ENCODE measurements around the gene OPRD1.

Gene OPRD1

DNA sequence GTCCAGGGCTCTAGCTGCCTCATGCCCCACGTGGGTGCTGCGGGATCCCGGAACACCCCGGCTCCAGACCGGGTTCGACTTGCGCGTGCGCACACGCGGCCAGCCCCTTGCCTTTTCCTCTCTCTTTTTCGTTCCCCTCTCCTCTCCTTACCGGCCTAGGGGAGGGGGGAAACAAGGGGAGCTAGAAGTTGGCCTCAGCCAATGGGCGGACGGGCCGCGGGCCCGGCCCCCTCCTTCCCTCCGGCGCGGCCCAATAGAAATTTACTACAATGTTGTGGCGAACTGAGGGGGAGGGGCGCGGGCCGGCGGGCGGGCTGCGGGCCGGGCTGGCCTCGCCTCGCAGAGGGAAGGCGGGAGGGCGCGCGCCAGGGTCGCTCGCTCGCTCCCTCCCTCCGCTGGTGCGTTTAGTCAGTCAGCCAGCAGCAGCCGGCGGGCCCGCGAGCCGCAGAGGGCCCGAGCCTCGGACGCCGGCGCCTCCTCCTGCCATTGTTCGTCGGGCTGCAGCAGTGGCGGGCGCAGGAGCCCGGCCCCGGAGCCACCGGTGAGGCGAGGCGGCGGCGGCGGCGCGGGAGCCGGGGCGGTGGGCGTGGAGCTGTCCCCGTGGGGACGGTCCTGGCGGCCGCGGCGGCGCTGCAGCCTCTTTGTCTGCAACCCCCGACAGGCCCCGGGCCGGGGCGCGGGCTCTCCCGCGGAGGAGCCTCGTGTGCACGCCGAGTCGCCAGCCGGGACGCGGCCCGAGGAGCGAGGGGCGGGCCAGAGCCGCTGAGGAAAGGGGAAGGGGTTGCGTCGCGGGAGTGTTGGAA lies 102.5 kb downstream of the OPRD1 start, which contains the start of gene EPB41:
Gene EPB41 (plus strand): TSS at position 342 of the 803 bp plus-strand sequence. CDS start 72,869 bp downstream, outside the sequence.
- peak within 1 kb of the TSS; percentile 61 for H2AFZ ChIP-seq (ENCODE audit: low read depth, low read length, severe bottlenecking)

DNA sequence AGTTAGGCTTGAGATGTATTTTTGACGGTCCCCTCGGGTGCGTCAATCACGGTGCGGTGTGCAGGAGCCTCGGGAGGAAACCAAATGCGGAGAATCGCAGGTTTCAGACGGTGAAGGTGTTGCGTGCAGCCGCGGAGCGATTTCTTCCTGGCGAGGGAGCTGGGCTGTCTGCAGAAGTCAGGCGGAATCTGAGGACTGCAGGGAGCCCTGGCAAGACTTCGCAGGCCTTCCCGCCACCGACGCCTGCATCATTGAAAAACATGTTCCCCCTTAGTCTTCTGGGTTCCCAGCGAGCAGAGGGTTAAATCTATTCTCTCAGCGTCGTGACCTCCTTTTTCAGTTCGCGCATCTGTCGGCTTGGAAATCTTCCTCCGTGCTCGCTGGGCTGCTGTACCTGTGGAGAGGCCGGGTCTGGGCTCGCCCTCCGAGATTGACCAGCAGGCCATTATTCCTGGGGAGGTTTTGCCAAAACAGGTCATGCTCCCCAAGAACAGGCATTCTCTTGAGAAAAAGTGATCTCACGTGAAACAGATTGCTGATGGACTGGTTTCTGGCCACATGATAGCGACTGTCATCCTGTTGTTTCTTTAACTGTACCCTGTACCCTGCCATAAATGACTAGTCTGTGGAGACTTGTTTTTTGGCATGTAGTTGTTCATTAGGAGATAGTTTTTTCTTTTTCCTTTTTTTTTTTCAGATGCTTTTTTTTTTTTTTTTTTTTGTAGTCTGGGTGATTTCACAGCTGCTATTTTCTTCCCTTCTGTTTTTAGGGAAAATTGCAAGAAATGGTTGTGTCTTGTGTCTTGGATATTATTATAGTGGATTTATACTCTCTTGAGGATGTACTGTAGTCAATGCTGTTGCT lies 103.3 kb downstream of the OPRD1 start:
- H4K20me1 ChIP-seq (ENCODE audit: low read depth, low read length): peaks cover 5% of the 10 kb centered on the region
- no peak overlapping the region for H2AFZ ChIP-seq (ENCODE audit: low read depth, low read length, severe bottlenecking)
- H3F3A ChIP-seq (ENCODE audit: insufficient read depth): peaks cover 14% of the 10 kb centered on the region
- no peaks in the 10 kb centered on the region for H3K36me3 ChIP-seq (ENCODE audit: low read length)
- peak overlapping the region; percentile 66 for H3K4me2 ChIP-seq (ENCODE audit: low read depth, low read length, poor library complexity, severe bottlenecking)
- TF ChIP-seq EZH2phosphoT487 (conservative IDR thresholded peaks at IDR 0.05; ENCODE audit: low read length): no peak
- TF ChIP-seq, protein P1, sequence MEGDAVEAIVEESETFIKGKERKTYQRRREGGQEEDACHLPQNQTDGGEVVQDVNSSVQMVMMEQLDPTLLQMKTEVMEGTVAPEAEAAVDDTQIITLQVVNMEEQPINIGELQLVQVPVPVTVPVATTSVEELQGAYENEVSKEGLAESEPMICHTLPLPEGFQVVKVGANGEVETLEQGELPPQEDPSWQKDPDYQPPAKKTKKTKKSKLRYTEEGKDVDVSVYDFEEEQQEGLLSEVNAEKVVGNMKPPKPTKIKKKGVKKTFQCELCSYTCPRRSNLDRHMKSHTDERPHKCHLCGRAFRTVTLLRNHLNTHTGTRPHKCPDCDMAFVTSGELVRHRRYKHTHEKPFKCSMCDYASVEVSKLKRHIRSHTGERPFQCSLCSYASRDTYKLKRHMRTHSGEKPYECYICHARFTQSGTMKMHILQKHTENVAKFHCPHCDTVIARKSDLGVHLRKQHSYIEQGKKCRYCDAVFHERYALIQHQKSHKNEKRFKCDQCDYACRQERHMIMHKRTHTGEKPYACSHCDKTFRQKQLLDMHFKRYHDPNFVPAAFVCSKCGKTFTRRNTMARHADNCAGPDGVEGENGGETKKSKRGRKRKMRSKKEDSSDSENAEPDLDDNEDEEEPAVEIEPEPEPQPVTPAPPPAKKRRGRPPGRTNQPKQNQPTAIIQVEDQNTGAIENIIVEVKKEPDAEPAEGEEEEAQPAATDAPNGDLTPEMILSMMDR (IDR thresholded peaks at IDR 0.05; ENCODE audit: insufficient read depth, low read length, poor library complexity, severe bottlenecking): no peak
- no peaks in the 10 kb centered on the region for H3K27me3 ChIP-seq (ENCODE audit: low read length)
- no peaks in the 10 kb centered on the region for H3K9me2 ChIP-seq (replicated peaks; ENCODE audit: insufficient read depth, low read length)
- peak overlapping the region; percentile 71 for H3K9ac ChIP-seq (ENCODE audit: low read length)
- peak overlapping the region; percentile 49 for H3K4me3 ChIP-seq (ENCODE audit: insufficient read depth, low read length, poor library complexity, severe bottlenecking)
- no peaks in the 10 kb centered on the region for H3K9me3 ChIP-seq (ENCODE audit: insufficient read depth, low read length)
- H3K79me2 ChIP-seq (ENCODE audit: insufficient read depth, low read length): peaks cover 63% of the 10 kb centered on the region
- H3K27ac ChIP-seq (ENCODE audit: low read depth, low read length): peak overlapping the region; percentile 47

More for the DNA sequence above, 102.5 kb downstream of the OPRD1 start, which contains the start of gene EPB41:
- Histone ChIP-seq H3K36me3 (ENCODE audit: low read length) (no peaks in the 10 kb centered on the region), H3K27me3 (ENCODE audit: low read length) (no peaks in the 10 kb centered on the region), H3K9me3 (ENCODE audit: insufficient read depth, low read length) (no peaks in the 10 kb centered on the region), H3K4me3 (ENCODE audit: insufficient read depth, low read length, poor library complexity, severe bottlenecking) (peak within 1 kb of the TSS; percentile 49), H3K9me2 (replicated peaks; ENCODE audit: insufficient read depth, low read length) (no peaks in the 10 kb centered on the region), H3K27ac (ENCODE audit: low read depth, low read length) (peak within 1 kb of the TSS; percentile 47), H3K9ac (ENCODE audit: low read length) (peak within 1 kb of the TSS; percentile 71), H3F3A (ENCODE audit: insufficient read depth) (peaks cover 17% of the 10 kb centered on the region), H4K20me1 (ENCODE audit: low read depth, low read length) (no peaks in the 10 kb centered on the region; the same call in 1 of the 2 replicates), H3K79me2 (ENCODE audit: insufficient read depth, low read length) (peaks cover 62% of the 10 kb centered on the region), H3K4me2 (ENCODE audit: low read depth, low read length, poor library complexity, severe bottlenecking) (peak within 1 kb of the TSS; percentile 66)
- no peak for TF ChIP-seq EZH2phosphoT487 (conservative IDR thresholded peaks at IDR 0.05; ENCODE audit: low read length)

DNA sequence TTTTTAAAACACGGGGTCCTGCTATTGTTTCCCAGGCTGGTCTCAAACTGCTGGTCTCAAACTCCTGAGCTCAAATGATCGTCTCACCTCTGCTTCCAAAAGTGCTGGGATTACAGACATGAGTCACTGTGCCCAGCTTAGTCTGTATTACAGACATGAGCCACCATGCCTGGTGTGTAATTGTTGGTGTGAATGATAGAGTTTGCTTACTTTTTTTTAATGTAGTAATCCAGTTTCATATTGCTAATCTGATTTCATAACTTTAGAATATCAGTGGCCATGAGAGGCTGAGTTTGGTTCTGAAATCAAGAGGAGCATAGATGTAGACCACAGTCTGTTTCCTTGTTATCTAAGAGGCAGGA lies 105.8 kb downstream of the OPRD1 start:
- TF ChIP-seq EZH2phosphoT487 (conservative IDR thresholded peaks at IDR 0.05; ENCODE audit: low read length): no peak
- TF ChIP-seq, protein P1 (IDR thresholded peaks at IDR 0.05; ENCODE audit: insufficient read depth, low read length, poor library complexity, severe bottlenecking): no peak
- no peak overlapping the region for H3K9ac ChIP-seq (ENCODE audit: low read length)

More for the DNA sequence above, 105.8 kb downstream of the OPRD1 start:
- Histone ChIP-seq H3K79me2 (ENCODE audit: insufficient read depth, low read length) (peaks cover 79% of the 10 kb centered on the region), H4K20me1 (ENCODE audit: low read depth, low read length) (peaks cover 6% of the 10 kb centered on the region), H3K36me3 (ENCODE audit: low read length) (no peaks in the 10 kb centered on the region), H3K9me2 (replicated peaks; ENCODE audit: insufficient read depth, low read length) (no peaks in the 10 kb centered on the region), H3K9me3 (ENCODE audit: insufficient read depth, low read length) (no peaks in the 10 kb centered on the region), H3K4me2 (ENCODE audit: low read depth, low read length, poor library complexity, severe bottlenecking) (no peak overlapping the region), H2AFZ (ENCODE audit: low read depth, low read length, severe bottlenecking) (no peak overlapping the region), H3K27ac (ENCODE audit: low read depth, low read length) (no peak overlapping the region), H3K4me3 (ENCODE audit: insufficient read depth, low read length, poor library complexity, severe bottlenecking) (no peak overlapping the region), H3K27me3 (ENCODE audit: low read length) (no peaks in the 10 kb centered on the region), H3F3A (ENCODE audit: insufficient read depth) (peaks cover 18% of the 10 kb centered on the region)
